GM18873 (cell line): Measurements from ENCODE around the gene TFRC.
"Not testable (repeated sequence)": the region's sequence is repeated elsewhere in the genome, so short reads cannot be mapped to it uniquely, and the experiment has no call there.

Source experiments
- ATAC-seq: cut with Tn5 transposase; IDR thresholded peaks from one replicate; pipeline ENCODE4 v1.9.1; 2021; ENCODE audit warnings: mild to moderate bottlenecking, moderate library complexity, moderate number of reproducible peaks; ENCODE audit not compliant: unreplicated experiment, low FRiP score

Gene TFRC

DNA sequence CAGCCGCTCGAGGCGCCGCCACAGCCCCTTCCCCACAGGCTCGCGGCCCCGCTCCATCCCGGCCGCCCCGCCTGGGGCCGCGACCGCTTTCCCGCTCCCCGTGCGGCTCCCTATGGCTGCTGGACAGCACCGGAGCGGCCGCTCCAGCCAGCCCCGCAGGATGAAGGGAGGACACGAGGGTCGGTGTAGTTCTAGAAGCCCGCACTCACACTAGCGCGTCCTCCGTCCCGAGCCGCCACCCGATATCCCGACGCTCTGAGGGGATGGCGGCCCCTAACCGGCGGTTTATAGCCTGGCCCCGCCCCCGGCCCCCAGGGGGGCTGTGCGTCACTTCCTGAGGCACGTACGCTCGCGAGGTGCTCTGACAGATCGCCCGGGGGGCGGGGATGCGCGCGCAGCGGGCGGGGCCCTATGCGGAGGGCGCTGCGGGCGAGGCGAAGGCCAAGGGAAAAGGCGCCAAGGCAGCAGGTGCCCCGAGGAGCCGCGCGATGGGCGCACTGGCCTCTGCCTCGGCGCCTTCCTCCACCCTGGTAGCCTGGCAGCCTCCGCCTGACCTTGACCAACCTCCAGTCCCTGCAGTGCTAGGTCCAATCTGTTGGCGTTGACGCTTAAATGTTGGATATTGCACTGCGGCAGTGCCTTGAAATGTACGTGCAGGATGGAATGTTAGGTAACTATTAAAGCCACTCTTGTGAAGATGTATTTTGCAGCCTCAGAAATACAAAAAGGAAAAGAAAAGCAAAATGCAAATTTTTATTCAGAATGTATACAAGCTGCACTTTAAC, at the start of gene TFRC:
Gene TFRC (minus strand): TSS at position 257 of the 785 bp plus-strand sequence. CDS start 4,991 bp downstream, outside the sequence.
- ATAC-seq = peak; percentile 75

DNA sequence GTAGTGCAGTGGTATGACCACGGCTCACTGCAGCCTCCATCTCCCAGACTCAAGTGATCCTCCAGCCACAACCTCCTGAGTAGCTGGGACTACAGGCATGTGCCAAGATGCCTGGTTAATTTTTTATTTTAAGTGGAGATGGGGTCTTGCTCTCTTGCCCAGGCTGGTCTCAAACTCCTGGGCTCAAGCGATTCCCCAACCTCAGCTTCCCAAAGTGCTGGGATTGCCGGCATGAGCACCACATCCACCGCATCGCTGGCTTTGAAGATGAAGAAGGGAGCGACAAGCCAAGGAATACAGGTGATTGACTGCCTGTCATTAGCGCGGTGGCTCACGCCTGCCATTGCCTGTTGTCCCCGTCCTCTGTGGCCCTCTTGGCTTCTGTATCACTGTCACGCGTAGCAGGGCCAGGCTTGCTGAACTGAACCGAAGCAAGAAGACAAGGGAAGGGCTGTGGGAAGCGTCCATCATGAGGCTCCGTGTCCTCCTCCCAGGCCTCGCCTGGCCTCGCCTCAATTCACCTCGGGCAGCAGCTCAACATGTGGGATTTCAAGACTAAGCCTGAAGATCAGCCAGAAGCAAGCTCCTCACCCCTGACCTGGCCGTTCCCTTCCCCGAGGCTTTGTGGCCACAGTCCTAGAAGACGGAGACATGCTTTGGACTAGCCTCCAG, 46.4 kb upstream of the TFRC start:
- no peak for ATAC-seq

DNA sequence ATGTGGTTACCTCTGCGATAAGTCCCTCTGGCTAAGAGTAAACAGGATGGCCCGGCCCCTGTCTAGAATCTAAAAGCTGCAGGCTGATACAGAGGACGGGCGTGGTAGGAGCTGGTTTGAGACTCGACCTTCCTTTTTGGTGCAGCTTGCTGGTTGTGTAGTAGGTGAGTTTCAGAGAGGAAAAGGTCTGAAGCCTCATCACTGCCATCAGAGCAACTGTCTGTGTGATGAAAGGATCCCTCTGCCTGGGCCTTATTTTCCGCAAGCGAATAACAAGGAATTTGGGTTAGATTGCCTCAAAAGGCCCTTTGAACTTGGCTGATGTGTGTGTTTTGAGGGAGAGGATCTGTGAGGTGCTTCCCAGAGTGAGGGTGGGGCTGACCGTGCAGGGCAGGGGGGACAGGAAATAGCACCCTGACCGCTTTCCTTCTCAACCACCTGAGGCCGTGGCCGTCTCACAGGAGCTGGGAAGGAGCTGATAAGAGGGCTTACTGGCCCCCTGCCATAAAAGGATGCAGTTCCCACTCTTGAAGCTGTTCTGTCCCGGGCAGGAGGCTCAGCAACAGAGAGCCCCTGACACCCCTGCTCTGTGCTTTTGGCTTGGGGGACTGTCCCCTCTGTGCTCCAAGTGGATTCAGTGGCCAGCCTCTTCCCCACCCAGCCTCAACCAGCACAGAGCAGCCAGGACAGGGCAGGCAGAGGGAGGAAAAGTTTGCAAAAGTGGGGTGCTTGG, 45.6 kb upstream of the TFRC start:
- no peak for ATAC-seq

DNA sequence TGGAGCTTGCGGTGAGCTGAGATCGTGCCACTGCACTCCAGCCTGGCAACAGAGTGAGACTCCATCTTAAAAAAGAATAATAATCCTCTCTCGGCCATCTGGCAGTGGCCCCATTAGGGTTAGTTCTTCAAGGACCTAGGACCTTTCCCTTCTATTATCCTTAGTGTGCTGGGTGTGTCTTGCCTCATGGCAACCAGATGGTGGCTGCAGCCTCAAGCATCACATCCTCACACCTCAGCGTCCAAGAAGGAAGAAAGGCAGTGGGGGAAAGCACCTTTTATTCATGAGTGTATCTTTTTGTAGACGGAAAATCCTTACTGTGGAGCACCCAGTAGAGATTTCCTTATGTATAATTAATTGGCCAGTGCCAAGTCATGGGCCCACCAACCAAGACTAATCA, 42.7 kb upstream of the TFRC start:
- ATAC-seq = no peak

DNA sequence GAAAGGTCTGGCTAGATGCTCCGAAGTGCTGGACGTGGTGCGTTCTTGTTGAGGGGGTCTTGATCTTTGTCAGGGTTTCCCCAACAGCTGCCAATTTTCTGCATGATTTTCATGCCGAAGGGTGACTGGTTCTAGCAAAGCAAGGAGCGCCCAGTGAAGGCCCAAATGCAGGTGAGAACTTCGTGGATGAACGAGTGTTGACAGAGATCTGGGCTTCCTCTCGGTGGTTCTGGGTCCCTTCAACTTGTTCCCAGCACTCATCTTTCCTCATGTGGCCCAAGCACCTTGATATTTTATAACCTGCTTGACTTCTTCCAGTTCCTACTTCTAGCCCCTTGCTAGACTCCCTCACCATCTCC, 40.8 kb upstream of the TFRC start:
- ATAC-seq = no peak

DNA sequence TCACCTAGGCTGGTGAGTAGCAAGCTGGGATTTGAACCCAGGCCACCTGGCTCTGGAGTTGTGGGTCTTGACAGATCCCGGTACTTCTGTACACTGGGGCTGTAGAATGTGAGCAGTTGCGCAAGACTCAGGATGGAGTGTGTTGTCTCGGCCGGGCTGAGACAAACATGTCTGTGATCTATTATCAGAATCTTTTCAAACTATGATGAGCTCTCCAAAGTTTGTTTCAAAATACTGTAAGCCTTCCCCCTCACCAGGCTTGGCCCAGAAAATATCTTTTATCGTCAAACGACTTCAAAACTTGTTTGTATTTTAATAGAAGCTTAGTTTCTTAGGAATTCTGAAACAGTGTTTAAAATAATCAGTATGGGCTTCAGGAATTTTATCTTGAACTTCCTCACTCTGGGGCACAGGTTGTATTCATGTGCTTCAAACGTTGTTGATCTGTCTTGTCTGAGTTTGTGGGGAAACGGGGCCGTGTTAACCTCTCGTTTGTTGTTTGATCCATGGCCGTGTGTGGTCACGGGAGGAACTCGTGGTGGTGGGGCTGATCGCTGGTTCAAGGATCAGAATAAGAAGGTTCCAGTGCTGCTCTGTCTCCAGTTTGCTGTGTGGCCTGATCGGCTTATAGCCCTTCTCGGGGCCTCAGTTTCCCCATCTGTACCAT, 40.3 kb upstream of the TFRC start:
- no peak for ATAC-seq

DNA sequence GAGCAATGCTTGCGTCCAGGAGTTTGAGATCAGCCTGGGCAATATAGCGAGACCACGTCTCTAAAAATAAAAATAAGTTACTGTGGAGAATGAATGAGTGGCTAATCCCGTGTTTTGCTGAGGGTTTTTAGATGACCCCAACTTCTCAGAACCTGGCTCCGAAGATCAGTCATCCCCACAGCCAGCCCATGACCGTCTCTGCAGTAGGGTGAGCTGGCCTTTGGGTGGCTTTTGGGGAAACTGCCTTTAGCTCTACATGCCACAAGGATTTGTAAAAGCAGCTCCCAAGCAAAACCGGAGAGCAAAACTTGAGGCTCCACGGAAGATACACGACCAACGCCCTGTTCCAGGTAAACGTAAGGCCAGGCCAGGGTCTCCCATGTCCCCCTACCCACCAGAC, 39.2 kb upstream of the TFRC start:
- ATAC-seq = no peak

DNA sequence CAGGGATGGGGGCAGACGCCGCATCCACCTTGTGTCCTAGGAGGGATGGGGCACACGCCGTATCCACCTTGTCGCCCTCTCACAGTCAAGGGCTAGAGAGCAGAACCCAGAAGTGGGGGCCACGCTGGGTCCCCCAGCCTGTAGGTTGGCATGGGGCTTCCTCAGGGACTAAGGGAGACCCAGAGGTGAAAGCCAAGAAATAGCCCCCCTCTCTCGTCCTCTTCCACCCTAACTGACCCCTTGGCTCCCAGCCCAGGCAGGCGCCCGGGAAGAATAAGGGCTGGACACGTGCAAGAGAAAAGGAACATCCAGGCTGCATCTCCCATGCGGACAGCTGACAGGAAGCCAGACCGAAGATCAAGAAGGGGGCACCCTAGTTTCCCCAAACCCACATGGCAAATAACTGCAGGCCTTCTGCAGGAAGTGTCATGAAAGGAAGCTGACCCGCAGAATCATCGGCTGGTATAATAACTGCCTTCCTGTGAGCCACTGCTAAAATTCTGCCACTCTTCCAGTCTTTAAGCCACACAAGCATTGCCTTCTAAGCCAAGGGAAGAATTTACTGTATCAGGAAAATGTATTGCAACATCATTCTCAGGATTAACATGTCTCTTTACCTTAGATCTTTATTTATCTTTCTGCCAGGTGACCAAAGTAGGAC, 38.5 kb upstream of the TFRC start:
- ATAC-seq = no peak

DNA sequence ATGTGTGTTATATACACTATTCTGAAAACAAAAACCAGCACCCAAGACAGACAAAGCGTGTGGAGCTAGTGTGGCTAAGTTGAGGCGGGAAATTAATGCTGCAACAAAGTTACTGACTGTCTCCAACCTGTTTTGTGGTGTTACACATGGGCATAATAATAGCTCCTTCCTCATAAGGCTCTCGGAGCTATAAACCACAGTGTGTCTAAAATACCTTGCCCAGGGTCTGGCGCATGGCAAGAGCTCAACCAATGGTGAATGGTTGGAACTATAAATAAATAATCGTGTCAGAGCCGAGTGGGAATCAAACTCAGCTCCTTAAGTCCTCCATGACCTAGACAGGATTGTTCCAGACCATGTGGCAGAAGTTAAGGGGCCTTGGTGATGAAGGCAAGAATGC, 35.9 kb upstream of the TFRC start:
- ATAC-seq = no peak

DNA sequence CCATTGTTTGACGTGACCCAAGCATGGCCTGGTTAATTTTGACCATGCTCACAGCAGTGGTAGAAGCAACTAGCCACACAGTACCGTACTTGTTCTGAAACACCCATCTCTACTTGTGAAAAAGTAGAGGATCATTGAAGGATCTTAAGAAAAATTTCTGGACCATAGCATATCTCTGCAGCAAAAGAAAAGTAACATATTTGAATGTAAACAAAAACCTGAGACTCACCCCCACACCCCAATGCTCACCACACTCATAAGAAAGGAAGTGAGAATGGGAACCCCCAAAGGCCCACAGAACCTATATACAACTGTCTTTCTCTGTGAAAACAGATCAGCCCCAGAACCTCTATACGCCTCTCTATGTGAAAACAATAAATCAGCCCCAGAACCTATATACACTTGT, 33.8 kb upstream of the TFRC start:
- ATAC-seq = no peak

DNA sequence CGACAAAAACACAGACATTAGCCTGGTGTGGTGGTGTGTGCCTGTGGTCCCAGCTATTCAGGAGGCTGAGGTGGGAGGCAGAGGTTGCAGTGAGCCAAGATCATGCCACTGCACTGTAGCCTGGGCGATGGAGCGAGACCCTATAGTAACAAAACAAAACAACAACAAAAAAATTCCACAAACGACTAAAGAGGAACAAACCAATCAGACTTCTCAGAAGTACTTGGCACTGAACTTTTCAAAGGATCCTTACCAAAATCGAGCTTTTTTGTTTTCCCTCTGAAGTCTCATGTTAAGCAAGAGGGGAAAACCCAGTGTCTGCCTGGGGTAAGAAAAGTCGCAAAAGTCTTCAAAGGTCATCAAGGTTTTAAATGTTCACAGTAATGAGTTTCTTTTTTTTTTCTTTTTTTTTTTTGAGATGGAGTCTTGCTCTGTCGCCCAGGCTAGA, 30.1 kb upstream of the TFRC start:
- no peak for ATAC-seq

DNA sequence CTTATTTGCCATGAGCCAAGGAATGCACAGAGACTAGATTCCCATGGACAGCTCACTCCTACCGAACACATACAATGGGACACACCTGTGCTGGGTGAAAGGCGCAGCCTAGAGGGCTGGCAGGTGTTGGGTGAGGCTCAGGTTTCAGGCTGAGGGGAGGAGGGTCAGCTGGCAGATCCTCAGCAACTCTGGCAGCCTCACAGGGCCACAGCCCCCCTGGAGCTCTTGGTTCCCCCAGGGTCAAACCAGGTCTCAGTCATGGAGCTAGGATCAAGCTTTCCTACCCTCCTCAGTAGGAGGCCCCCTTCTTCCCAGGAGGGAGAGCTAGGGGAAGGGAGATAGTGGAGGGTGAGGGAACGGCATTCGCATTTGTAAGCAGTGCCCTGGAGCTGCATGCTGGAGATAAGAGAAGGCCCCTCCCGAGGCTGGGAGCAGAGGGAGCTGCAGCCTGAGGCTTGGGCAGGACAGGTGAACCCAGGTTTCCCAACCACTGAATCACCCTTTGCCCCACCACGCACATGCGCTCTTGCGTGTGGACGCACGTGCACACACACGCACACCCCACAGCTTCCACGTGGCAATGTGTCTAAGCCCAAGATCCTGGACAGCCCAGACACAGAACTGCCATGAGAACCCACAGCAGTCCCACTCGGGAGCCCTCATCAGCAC, 26.3 kb upstream of the TFRC start:
- no peak for ATAC-seq

DNA sequence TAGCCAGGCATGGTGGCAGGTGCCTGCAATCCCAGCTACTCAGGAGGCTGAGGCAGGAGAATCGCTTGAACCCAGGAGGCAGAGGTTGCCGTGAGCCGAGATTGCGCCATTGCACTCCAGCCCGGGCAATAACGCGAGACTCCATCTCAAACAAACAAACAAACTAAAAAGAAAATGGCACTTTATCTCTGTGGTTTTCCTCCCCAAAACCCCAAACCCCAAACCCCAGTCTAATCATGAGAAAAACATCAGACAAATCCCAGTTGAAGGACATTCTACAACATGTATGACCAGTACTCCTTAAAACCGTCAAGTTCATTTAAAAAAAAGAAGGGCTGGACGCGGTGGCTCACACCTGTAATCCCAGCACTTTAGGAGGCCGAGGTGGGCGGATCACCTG, 22.8 kb upstream of the TFRC start:
- not testable (repeated sequence) for ATAC-seq

DNA sequence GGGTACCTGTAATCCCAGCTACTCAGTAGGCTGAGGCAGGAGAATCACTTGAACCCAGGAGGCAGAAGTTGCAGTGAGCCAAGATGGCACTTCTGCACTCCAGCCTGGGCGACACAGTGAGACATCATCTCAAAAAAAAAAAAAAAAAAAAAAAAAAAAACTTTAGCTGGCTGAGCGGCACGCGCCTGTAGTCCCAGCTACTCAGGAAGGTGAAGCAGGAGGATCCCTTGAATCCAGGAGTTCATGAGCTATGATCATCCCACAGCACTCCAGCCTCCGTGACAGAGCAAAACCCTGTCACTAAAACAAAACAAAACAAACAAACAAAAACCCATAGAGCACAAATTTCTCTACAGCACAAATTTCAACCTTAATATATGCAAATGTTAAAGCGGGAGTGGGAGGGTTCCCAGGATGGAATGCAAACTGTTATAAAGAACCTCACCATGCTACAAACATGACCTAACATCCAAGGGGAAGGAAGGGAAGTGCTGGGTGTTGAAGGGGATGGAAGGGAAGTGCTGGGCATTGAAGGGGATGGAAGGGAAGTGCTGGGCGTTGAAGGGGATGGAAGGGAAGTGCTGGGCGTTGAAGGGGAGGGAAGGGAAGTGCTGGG, 16.6 kb upstream of the TFRC start:
- not testable (repeated sequence) for ATAC-seq

DNA sequence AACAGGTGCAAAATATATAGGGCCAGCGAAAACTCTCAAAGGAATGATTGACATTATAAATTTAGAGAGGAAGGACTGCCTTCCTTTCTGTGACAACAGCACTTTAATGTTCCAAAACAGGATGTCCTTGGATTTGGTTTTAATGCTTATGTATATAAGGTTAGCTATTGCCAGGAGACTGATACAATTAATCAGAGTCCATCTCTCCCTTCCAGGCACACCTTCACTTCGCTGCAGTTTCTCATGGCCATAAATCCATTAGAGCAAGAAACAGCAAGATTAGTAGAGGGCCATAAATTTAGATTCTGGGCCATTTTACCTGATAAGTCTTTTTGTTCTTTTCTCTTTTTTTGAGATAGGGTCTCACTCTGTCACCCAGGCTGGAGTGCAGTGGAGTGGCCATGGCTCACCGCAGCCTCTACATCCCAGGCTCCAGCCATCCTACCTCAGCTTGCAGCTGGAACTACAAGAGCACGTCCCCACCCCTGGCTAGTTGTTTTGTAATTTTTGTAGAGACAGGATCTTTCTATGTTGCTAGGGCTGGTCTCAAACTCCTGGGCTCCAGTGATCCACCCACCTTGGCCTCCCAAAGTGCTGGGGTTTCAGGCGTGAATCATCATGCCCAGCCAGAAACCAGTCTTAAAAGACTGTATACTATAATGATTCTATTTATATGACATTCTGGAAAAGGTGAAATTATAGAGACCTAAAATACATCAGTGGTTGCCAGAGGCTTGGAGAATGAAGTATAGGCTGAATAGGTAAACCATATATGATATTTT, 15.7 kb upstream of the TFRC start:
- ATAC-seq = no peak

DNA sequence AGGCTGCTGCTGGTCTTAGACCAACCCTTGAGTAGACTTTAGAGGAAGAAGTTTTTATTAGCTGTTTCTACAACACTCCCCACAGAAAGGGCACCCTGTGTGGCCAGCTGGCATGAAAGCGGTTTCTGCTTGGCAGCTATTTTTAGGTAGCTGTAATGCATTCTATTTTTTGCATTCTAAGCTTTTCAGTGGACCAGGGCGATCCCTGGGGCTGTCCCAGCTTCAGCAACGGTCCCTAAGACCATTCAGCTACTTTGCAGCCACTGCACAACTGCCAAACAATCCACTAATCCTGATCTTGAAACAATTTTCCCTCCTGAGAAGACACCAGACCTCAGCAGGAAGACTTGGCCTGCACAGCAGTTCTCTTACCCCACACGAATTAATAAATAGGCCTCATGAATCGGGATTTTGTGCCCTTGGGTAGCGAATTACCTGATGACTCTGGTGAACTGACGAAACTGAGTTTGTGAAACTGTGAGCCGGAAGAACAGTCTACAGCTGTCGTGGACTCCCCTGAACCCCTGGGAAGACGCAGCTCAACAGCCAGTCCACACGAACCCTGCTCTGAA, 14.6 kb upstream of the TFRC start:
- peak; percentile 73 for ATAC-seq

DNA sequence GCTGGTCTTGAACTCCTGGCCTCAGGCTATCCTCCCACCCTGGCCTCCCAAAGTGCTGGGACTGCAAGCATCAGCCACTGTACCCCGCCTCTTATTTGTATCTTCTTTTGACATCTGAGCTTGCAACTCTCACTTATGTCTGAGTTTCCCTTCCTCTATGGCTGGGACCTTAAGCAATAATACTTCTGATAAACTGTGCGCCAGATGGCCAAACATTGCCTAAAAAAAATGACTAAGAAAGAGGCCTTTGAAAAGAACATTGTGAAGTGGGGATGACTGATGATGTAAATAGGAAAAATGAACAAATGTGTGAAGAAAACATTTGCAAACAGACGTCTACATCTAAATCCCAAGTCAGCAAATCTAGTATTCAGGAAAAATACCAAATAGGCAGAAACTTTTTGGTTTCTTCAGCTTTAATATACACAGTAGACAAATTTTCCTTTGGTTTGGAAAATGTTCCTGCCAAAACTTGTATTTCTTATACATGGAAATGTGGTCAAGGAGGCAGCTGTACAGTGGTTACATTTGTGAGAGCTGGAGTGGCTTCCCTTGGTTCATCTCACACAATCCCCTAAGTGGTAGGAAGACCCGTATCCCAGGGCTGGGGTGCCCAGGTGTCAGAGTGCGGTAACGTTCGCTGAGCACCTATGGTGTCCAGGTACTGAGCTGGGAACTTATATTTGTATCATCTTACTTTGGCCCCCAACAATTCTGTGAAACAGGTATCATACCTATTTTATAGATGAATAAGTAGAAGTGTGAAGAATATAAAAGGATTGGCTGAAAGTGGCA, 11.6 kb upstream of the TFRC start:
- no peak for ATAC-seq

DNA sequence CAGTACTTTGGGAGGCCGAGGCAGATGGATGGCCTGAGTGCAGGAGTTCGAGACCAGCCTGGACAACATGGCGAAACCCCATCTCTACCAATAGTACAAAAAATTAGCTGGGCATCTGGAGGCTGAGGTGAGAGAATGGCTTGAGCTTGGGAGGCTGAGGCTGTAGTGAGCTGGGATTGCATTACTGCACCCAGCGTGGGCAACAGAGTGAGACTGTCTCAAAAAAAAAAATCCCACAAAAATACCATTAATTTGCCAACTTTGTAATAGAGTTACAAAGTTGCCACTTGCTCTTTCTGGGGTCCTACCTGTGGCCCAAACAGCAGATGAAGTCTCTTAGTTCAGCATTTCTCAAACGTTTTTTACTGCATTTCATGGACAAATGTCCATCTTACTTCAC, 6.0 kb upstream of the TFRC start:
- no peak for ATAC-seq
